ENCODE results near the gene EEPD1. TPM values are rescaled to one million over a fixed set of nuclear protein-coding genes. Genes with fewer than 3 reads are reported as not detected.

EEPD1 gene
- polyA plus RNA-seq, 1 of the 3 experiments (the other 2 are of a cell fraction): 5.0 TPM

DNA sequence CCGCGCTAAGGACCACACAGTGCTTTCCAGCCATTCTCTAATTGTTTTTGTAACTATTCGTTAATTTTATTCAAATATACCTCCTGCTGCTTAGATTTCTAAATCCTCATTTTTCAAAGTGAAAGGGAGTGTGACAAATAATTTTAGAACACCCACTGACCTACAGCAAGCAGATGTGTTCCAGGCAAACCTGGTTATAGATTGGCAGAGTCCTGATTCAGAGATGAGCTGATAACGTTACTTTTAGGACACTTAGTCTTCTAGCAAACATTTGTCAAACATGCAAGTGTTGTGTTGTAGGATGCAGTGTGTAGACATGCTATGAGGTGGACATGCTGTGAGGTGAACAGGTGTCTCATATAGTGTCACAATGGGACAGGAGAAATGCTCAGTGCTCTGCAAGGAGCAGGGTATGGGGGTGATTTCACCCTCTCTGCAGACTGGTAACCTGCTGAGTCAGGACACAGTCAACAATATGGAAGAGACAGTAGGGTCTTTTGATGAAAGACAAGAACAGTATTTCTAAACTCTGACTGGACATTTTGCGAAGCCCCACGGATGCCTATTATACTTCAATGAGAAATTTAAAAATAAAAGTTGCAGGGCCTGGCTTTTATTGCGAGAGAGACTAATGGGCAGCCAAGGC, 144.4 kb downstream of the EEPD1 start:
- no peaks in the 10 kb centered on the region for H4K20me1 ChIP-seq (ENCODE audit: insufficient read depth)
- H2AFZ ChIP-seq (ENCODE audit: low read depth): no peak overlapping the region
- TF ChIP-seq, protein P1, sequence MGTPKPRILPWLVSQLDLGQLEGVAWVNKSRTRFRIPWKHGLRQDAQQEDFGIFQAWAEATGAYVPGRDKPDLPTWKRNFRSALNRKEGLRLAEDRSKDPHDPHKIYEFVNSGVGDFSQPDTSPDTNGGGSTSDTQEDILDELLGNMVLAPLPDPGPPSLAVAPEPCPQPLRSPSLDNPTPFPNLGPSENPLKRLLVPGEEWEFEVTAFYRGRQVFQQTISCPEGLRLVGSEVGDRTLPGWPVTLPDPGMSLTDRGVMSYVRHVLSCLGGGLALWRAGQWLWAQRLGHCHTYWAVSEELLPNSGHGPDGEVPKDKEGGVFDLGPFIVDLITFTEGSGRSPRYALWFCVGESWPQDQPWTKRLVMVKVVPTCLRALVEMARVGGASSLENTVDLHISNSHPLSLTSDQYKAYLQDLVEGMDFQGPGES (IDR thresholded peaks at IDR 0.05; ENCODE audit: low read depth, low read length): no peak
- TF ChIP-seq GATA2 (CRISPR knock-in tag; IDR thresholded peaks at IDR 0.05) (peak; percentile 53), EP300 (IDR thresholded peaks at IDR 0.05; ENCODE audit: borderline replicate concordance in 1 of 2, low read depth in 1 of 2, low read length in 1 of 2) (peak in 1 of 2 experiments; percentile 56; a peak in 1 of 4 replicates)
- H3K9ac ChIP-seq: no peak overlapping the region
- no peaks in the 10 kb centered on the region for H3K9me2 ChIP-seq
- ChIA-PET CTCF (interaction anchor here (0.6 to 25.4 kb wide), 6 partner anchors 20 to 540 kb away, joined by 3 to 369 read pairs (median 4); partner anchors contain the start of gene SEPTIN7), POLR2A (interaction anchor here (0.6 kb wide), 1 partner anchor 86 kb away, joined by 3 read pairs; no protein-coding TSS in a partner anchor)
- 92% methylated on average over 7 of the region's 7 CpGs for WGBS (ENCODE audit: low lambda C conversion rate)
- no peaks in the 10 kb centered on the region for H3K27me3 ChIP-seq (ENCODE audit: insufficient read depth)
- peaks cover 2% of the 10 kb centered on the region for H3F3A ChIP-seq (replicated peaks; ENCODE audit: insufficient read depth)
- no peak overlapping the region for H3K27ac ChIP-seq (ENCODE audit: low read depth in 2 of 2, low read length in 1 of 2)
- no peak overlapping the region for H3K4me3 ChIP-seq (ENCODE audit: low read depth in 2 of 2, low read length in 1 of 2)
- DNase-seq: no peak
- no peaks in the 10 kb centered on the region for H3K36me3 ChIP-seq (replicated peaks in 1 of 2; ENCODE audit: control insufficient read depth in 1 of 2, insufficient read depth in 2 of 2, low read length in 1 of 2)
- no peaks in the 10 kb centered on the region for H3K9me3 ChIP-seq
- no peak overlapping the region for H3K4me2 ChIP-seq
- H3K79me2 ChIP-seq (ENCODE audit: insufficient read depth): no peaks in the 10 kb centered on the region
- H3K4me1 ChIP-seq (ENCODE audit: control insufficient read depth in 1 of 2, insufficient read depth in 2 of 2, low read depth in 1 of 2, low read length in 1 of 2): peaks cover 5 to 42% of the 10 kb centered on the region in 2 experiments; a peak in 3 of 4 replicates

DNA sequence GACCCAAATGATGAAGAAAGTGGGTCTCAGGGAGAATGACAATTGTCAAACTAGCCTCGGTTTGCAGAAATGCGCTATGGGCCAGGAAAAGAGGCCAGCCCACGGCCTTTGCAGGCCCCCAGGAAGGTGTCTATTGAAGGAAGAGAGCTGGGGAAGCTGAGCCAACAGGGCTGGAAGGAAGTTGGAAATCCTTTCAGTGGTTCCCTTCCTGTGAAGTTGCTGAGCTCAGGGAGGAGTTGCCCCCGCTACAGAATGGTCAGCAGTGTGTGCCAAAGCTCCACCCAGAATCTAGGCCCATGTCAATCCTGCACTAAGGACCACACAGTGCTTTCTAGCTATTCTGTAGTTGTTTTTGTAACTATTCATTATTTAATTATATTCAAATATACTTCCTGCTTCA, 145.1 kb downstream of the EEPD1 start:
- ChIA-PET CTCF (interaction anchor here (0.7 to 25.4 kb wide), 8 partner anchors 19 to 497 kb away, joined by 3 to 369 read pairs (median 4); partner anchors contain the start of gene SEPTIN7), POLR2A (no interaction called here)
- H3K4me3 ChIP-seq (ENCODE audit: low read depth in 2 of 2, low read length in 1 of 2): no peak overlapping the region
- no peaks in the 10 kb centered on the region for H3K79me2 ChIP-seq (ENCODE audit: insufficient read depth)
- peaks cover 8% of the 10 kb centered on the region for H3F3A ChIP-seq (replicated peaks; ENCODE audit: insufficient read depth)
- TF ChIP-seq NRF1 (IDR thresholded peaks at IDR 0.05; ENCODE audit: low read depth, low read length) (no peak), GATA2 (CRISPR knock-in tag; IDR thresholded peaks at IDR 0.05) (no peak), SMC3 (IDR thresholded peaks at IDR 0.05; ENCODE audit: low read depth, low read length) (no peak), MXI1 (IDR thresholded peaks at IDR 0.05; ENCODE audit: low read depth, low read length) (no peak), TCF12 (IDR thresholded peaks at IDR 0.05) (no peak)
- TF ChIP-seq, protein P2, sequence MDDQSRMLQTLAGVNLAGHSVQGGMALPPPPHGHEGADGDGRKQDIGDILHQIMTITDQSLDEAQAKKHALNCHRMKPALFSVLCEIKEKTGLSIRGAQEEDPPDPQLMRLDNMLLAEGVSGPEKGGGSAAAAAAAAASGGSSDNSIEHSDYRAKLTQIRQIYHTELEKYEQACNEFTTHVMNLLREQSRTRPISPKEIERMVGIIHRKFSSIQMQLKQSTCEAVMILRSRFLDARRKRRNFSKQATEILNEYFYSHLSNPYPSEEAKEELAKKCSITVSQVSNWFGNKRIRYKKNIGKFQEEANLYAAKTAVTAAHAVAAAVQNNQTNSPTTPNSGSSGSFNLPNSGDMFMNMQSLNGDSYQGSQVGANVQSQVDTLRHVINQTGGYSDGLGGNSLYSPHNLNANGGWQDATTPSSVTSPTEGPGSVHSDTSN (IDR thresholded peaks at IDR 0.05): no peak
- TF ChIP-seq, protein P3, sequence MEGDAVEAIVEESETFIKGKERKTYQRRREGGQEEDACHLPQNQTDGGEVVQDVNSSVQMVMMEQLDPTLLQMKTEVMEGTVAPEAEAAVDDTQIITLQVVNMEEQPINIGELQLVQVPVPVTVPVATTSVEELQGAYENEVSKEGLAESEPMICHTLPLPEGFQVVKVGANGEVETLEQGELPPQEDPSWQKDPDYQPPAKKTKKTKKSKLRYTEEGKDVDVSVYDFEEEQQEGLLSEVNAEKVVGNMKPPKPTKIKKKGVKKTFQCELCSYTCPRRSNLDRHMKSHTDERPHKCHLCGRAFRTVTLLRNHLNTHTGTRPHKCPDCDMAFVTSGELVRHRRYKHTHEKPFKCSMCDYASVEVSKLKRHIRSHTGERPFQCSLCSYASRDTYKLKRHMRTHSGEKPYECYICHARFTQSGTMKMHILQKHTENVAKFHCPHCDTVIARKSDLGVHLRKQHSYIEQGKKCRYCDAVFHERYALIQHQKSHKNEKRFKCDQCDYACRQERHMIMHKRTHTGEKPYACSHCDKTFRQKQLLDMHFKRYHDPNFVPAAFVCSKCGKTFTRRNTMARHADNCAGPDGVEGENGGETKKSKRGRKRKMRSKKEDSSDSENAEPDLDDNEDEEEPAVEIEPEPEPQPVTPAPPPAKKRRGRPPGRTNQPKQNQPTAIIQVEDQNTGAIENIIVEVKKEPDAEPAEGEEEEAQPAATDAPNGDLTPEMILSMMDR (IDR thresholded peaks at IDR 0.05): no peak
- no peaks in the 10 kb centered on the region for H3K36me3 ChIP-seq (replicated peaks in 1 of 2; ENCODE audit: control insufficient read depth in 1 of 2, insufficient read depth in 2 of 2, low read length in 1 of 2)
- peaks cover 9 to 48% of the 10 kb centered on the region in 2 experiments for H3K4me1 ChIP-seq (ENCODE audit: control insufficient read depth in 1 of 2, insufficient read depth in 2 of 2, low read depth in 1 of 2, low read length in 1 of 2)
- no peak for DNase-seq
- H3K9ac ChIP-seq: no peak overlapping the region
- H4K20me1 ChIP-seq (ENCODE audit: insufficient read depth): no peaks in the 10 kb centered on the region
- no peak overlapping the region for H3K4me2 ChIP-seq
- no peaks in the 10 kb centered on the region for H3K9me3 ChIP-seq
- no peak overlapping the region for H2AFZ ChIP-seq (ENCODE audit: low read depth)
- no peaks in the 10 kb centered on the region for H3K9me2 ChIP-seq
- no peaks in the 10 kb centered on the region for H3K27me3 ChIP-seq (ENCODE audit: insufficient read depth)
- 83% methylated on average over 4 of the region's 4 CpGs for WGBS (ENCODE audit: low lambda C conversion rate)
- no peak overlapping the region for H3K27ac ChIP-seq (ENCODE audit: low read depth in 2 of 2, low read length in 1 of 2)

Measured in SK-N-SH (cell line).